HL-60/S4 treated with retinoic acid at 250 ng/mL for 4 days and 3 days (cell line): ENCODE measurements around the gene MKRN3.
"Not testable (repeated sequence)": the region's sequence is repeated elsewhere in the genome, so short reads cannot be mapped to it uniquely, and the experiment has no call there.

Source experiments
- in situ Hi-C: fragments of 300-500 bp; cut with MboI; formaldehyde crosslinking; loops from 2 replicates; pipeline ENCODE4 v1.7.0; 2022; ENCODE audit warnings: low sequenced_read_pairs

MKRN3 gene

DNA sequence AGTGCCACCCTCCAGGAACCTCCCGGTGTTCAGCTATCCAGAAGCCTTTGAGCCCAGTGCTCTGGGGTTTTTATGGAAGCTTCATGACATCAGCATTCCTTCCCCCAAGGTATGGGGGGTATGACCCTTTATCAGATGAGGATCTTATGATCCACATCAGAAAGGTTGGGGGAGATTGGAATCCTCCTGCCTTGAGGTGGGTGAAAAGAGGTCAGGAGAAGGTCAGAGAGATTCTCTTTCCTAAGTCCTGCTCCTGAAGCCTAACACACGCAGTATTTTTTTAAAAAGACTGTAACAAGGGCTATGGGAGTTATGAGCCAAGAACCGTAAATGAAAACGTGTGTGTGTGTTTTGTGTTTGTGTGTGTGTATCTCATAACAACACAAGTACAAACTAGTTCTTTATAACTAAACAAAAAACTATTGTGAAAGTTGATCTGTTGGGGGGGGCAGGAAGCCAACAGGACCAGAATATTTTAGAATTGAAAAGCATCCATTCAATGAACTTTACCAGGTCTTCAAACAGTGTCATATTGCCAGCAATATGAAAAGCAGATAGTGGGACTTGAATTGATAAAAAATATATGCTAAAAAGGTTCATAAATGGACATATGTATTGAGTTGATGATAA is 13.2 kb downstream of the MKRN3 start:
- in situ Hi-C loops, result no loop called here

DNA sequence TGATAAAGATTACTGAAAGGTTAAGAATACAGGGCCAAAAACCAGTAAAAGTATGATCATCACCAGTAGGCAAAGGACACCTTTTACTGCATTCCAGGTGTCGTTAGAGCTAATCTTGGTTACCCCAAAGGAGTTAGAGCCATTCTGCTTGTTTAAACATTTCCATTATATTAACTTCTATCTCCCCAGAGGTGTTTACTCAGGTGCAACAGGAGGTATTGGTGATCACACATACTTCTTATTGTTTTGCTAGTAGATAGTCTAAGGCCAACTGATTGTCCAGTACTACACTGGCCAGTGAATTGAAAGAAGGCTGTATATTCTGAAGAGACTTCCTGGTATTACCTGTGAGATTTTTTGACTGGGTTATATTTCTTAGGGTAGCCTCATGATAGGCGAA is 22.8 kb downstream of the MKRN3 start:
- in situ Hi-C loops, result no loop called here

DNA sequence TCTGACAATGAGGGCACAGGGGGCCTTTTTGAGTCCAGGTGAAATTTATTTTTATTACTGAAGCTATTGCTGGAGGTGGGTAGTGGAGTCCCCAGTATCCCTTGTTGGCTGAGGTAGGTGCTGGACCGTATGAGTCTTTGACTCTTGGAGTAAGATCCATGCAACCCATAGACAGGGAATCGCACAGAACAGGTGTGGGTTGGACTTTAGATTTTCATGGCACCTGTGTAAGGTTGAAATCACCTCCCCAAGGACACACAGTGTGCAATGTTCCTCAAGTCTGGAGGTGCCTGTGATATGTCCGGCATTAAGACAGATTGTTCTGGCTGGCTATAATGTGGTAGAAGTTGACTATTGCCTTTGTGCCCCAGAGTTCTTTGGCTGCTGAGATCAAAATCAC is 23.5 kb downstream of the MKRN3 start:
- in situ Hi-C loops, result no loop called here

DNA sequence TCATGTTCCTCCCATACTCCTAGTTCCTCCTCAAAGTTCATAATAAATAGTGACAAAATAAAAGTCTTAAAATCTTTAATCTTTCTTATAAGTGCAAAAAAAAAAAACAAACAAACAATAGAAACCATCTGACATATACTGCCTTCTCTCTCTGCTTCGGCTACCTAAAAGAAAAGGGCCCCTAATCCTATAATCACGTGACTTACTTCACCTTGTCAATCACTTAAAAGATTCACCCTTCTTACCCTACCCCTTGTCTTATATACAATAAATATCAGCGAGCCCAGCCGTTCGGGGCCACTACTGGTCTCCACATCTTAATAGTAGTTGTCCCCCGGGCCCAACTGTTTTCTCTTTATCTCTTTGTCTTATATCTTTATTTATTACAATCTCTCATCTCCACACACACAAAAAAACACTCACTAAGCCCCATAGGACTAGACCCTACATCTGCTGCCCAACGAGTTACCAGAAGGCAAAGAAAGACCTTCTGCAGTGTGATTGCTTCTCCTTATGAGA is 28.8 kb downstream of the MKRN3 start:
- in situ Hi-C loops, result no loop called here

DNA sequence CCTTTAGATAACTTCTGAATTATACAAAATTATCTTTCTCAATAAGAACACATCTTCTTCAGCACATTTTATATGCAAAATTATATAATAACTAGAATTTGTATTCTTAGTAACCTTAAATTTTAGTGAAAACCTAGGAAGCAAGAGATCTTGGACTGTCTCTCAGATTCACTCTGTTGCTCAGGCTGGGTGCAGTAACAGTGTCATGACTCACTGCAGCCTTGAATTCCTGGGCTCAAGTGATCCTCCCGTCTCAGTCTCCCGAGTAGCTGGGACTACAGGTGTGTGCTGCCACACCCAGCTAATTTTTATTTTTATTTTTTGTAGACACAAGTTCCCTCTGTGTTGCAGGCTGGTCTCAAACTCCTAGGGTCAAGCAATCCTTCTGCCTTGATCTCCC is 29.9 kb downstream of the MKRN3 start:
- in situ Hi-C loops, result no loop called here

DNA sequence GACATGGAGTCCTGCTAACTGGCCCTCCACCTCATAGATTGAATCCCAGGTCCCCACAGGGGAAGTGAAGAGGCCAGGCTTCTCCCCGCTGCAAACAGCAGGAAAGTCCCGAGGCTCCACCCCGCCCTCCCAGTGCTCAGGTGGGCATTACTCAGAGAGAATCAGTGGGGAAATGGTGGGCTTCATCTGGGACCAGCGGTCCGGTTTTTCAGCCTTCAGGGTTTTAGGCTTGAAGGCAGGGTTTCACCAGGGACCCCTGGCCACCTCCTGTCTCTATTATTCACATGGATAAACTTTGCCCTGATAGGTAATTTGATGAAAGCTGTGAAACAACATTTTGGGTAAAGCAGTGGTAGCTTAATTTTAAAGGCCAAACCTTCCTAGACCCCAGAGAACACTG is 31.3 kb downstream of the MKRN3 start:
- in situ Hi-C loops, result no loop called here

DNA sequence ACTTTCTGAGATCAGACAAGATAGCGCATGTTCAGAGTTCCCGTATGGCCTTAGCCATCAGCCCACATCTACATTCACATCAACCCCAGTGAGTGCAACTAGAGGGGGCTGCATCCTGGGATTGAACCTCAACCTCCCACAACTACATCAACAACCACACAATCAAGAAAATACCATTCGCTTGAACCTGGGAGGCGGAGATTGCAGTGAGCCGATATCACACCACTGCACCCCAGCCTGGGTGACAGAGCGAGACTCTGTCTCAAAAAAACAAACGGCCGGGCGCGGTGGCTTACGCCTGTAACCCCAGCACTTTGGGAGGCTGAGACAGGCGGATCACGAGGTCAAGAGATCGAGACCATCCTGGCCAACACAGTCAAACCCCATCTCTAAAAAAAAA is 31.8 kb downstream of the MKRN3 start:
- in situ Hi-C loops, result not testable (repeated sequence)

DNA sequence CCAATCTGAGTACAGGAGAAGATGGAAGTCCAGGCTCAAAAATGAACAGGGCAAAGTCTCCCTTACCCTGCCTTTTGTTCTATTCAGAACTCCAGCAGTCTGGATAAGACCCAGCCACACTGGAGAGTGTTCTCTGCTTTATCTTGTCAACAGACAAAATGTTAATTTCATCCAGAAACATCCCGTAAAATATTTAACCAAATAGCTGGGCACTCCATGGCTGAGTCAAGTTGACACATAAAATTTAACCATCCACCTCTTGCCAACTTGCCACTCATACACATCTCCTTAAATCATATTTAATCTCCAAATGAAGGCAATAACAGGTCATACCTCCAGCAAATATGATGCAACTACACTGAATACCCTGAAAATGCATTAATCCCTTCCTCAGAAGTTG is 33.6 kb downstream of the MKRN3 start:
- in situ Hi-C loops, result no loop called here

DNA sequence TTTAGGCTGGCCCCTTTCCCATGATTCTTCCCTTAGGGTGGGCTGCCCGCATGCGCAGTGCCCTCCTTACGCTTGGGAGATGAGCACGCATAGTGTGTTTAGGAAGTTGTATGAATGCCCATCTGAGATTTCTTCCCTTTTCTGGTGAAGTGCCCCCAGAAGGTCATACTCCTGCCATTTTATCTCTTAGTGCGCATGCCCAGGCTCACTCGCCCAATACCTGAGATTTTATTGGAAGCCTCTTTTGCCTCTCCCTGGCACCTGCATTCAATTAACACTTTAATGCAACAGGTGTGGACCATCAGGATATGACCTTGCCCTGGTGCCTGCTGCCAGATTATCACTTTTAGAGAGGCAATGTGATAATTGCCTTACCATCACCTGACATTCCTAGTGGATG is 36.6 kb downstream of the MKRN3 start:
- in situ Hi-C loops, result no loop called here

DNA sequence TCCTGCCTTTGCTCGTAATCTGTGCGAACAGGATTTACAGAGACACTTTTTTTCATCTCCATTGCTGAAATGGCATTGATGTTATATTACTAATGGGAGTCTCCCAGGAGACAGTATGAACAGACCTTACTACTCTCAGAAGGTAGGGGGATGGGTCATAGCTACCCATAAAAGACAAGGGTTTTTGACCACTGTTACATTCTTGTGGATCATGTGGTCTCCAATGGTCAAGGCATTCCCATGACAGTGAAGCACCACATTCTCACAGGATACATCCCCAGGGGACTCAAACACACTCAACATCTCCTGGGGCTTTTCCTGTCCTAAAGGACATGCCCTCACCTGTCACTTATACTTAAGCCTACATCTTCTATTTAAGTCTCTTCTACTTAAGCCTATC is 40.8 kb downstream of the MKRN3 start:
- in situ Hi-C loops, result no loop called here

DNA sequence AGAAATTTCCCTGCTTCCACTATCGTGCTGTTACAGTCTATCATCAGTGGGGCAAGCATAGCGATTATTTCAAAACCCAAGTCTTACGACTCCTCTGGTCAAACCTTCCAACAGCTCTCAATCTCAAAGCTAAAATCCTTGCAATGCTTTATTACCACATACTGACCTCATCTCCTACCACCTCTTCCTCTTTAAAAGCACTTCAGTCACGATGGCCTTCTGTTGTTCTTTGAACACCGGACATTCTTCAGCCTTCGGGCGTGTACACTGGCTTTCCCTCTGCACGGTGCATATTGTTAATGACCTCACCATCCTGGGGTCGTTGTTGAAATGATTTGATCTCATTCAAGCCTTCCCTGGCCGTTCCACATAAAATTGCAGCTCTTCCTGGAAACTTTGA is 51.1 kb downstream of the MKRN3 start:
- in situ Hi-C loops, result no loop called here
